GM19438 (cell line): ENCODE results near the gene BRCA1.

Experiments
- ATAC-seq: cut with Tn5 transposase; IDR thresholded peaks from one replicate; pipeline ENCODE4 v1.9.1; 2021; ENCODE audit warnings: low read depth; ENCODE audit not compliant: unreplicated experiment

The BRCA1 gene

GRCh38 chr17:43027091-43028032, 97.8 kb downstream of the BRCA1 start:
- no peak for ATAC-seq

GRCh38 chr17:43026595-43026994, 98.6 kb downstream of the BRCA1 start:
- ATAC-seq: no peak

DNA sequence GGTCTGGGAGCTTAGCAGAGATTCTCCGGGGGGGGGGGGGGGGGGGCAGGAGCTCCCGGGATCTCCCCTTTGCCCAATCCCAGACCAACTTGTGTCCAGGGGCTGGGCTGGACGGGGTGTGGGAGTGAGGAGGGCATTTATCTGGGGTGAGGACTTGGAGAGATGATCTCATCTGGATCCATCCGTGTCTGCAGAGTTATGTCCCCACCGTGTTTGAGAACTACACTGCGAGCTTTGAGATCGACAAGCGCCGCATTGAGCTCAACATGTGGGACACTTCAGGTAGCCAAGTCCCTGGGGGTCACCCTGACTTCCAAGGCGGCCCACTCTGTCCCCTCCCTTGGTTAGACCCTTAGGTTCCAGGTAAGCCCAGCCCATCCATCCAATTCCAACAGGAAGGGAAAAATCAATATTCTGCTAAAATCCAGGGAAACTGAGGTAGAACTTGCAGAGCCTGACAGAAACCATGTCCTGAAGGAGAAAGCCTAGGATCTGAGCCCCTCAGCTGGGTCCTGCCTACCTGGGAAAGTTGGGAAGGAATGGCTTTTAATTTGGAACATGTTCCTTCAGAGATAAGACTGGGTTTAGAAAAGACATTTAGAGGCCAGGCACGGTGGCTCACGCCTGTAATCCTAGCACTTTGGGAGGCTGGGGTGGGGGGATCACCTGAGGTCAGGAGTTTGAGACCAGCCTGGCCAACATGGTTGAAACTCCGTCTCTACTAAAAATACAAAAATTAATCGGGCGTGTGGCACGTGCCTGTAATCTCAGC, 99.2 kb downstream of the BRCA1 start:
- no peak for ATAC-seq

DNA sequence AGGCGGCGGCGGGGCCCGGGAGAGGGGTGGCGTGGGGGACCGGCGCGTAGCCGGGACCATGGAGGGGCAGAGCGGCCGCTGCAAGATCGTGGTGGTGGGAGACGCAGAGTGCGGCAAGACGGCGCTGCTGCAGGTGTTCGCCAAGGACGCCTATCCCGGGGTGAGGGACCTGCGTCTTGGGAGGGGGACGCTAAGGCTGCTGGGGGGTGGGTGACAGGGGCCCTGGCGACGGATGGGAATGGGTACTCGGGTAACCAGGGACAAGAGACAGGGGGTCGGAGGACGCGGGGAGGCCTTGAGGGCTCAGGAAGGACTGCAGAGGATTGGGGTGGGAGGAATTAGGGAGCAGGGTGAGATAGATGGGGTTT, 99.9 kb downstream of the BRCA1 start:
- no peak for ATAC-seq

- no peak for ATAC-seq
Observed at GRCh38 chr17:43024407-43025289, 100.5 kb downstream of the BRCA1 start, which contains the start of gene RND2. Gene RND2 (plus strand): TSS chr17:43025231. CDS start chr17:43025348, 117 bp downstream.

DNA sequence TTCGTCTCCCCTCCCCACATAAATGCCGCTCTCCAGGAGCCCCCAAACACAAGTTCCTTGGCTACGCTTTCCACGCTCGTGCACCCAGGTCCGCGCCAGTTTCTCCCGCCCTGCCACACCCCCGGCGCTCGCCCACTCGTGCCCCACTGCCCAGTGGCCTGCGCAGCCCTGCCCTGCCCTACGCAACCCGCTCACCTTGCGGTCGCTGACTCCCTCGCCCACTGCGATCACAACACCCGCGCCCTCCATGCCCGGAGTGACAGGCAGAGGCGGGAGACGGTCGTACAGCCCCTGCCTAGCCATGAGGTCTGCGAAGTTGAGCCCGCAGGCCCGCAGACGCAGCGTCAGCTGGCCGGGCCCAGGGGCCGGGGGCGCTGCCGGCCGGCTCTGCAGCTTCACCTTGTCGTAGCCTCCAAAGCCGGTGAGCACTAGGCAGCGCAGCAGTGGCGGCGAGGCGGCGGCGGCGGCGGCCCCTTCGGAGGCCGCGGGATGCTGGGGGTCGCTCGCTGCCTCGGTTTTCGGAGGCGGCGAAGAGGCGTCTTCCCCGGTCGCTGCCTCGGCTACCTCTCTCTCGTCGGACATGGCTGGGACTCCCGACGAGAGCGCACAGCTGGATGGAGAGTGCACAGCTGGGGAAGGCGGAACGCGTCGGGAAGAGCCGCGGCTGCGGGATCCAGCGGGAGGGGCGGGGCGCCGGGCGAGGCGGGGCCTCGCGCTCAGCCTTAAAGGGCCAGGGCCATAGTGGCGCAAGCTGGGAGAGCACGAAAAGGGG, 103.2 kb downstream of the BRCA1 start, which contains the start of gene VAT1:
TSS of gene VAT1 (minus strand) at position 645 of the 772 bp plus-strand sequence. CDS start at position 582, 63 bp downstream.
- ATAC-seq: no peak

- no peak for ATAC-seq
Observed at GRCh38 chr17:43020789-43021740, 104.1 kb downstream of the BRCA1 start.

GRCh38 chr17:43020030-43020621, 105.0 kb downstream of the BRCA1 start:
- no peak for ATAC-seq

DNA sequence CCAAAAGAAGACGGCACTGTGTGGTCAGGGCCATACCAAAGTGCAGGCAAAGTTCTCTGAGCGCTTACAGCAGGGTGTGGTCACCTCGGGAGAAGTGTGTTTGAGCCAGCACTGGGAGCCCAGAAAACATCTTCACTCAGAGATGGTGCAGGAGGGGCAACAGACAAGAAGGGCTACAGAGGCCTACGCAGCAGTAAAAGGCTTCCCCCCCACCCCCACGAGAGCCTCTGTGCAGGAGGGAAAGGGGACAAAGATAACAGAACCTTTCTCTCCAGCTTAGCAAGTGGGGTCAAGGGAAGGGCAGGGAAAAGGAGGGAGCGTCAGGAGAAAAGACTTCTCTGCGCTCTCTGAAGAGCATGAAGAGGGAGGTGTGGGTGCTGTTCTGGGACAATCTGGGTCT, 105.7 kb downstream of the BRCA1 start:
- ATAC-seq: no peak

DNA sequence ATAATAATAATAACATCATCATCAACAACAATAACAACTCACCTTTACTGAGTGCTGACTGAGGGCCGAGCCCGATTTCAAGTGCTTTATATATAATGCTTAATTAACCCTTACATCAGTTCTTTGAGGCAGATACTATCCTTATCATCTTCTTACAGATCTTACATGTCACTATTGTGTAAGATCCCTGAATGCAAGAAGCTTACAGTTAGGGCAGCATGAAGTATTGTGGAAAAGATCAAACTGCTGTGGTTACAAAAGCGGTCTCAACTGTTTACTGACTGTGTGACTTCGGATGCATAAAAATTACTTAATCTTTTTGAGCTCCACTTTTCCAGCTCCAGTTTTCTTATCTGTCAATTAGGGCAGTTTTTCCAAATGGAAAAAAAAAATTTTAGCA, 106.2 kb downstream of the BRCA1 start:
- no peak for ATAC-seq

DNA sequence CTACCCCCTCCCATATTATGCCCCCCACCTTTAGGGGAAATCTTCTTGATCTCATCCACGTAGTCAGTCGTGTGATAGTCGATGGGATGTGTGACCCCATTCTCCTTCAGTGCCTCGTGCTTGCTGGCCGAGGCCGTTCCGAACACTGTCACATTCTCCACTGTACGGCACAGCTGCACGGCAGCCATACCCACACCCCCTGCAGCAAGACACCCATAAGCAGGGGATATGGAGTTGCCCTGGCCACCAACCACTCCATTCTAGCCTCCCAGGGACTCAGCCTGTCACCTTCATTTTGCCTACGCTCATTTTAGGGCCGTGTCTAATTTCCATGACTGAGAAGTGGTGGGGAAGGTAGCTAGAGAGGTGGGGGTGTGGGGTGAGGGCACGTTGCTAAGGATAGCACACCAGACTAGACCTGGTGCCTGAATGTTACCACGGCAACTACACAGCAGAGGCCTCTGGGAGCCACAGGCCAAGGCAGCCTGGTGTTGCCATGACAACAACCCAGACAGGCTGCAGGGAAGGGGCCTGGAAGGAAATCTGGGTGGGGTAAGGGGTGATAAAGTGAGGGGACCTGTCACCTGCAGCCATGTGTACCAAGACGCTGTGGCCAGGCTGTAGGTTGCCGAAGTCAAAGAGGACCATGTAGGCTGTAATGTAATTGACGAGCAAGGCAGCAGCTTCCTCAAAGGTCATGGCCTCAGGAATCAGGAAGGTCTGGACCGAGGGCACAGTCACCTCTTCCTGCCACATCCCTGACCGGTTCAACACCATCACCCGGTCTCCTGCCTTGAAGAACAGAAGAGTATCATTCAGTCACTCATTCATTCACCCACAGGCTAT, 106.9 kb downstream of the BRCA1 start:
- no peak for ATAC-seq

GRCh38 chr17:43016216-43016615, 108.9 kb downstream of the BRCA1 start:
- no peak for ATAC-seq

DNA sequence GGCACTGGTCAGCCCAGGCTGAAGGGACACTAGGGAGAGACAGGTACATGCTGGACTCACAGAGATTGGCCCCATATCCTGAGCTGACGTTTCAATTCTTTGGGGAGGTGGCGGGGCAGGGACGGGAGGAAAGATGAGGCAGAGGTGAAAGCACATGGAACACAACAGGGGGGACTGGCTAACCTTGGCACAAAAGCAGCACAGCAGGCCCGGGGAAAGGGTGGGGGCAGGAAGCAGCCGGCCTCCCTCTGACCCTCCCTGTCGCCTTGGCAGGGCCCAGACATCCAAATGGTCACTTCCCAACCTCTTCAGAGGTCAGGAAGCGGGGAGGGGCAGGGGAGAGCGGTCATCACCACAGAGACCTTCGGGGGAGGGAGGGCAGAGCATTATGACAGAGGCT, 109.6 kb downstream of the BRCA1 start:
- no peak for ATAC-seq

DNA sequence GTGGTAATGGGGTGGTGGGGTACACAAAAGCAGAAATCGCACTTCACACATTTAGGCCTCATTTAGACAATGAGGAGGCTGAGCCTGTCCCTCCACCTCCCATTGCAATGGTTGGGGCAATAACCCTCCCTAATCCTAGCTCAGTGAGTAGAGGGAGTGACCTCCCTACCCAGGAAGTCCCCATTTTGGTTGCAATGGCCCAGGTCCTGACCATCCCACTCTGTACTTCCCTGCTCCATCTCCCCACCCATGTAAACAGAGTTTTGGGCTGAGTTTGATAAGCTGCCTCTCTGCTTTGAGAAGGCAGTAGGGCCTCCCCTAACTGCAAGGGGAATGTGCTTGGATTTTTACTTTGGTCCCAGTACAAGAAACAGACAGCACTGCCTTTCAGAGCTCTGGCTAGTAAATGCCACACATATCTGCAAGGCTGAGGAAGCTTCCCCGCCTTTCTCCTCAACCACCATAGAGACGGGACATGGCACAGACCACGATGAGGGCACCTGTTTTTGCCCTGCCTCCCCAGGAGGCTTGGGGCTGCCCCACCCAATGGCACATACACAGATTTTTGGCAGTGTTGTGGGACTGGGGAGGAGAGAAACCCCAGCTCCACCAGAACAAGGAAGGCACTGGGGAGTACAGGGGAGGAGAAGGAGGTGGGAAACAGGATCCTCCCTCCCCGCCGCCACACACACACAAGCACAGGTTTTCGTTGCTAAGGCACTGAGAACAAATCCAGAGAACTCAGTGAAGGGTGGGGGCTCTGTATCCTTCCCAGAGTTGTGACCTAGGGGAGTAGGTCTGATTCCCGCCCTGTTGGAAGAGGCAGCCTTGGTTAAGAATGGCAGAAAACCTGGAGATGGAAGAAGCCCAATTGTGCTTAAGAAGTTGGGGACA, 110.3 kb downstream of the BRCA1 start:
- ATAC-seq: no peak

GRCh38 chr17:43014020-43014648, 111.0 kb downstream of the BRCA1 start:
- no peak for ATAC-seq

DNA sequence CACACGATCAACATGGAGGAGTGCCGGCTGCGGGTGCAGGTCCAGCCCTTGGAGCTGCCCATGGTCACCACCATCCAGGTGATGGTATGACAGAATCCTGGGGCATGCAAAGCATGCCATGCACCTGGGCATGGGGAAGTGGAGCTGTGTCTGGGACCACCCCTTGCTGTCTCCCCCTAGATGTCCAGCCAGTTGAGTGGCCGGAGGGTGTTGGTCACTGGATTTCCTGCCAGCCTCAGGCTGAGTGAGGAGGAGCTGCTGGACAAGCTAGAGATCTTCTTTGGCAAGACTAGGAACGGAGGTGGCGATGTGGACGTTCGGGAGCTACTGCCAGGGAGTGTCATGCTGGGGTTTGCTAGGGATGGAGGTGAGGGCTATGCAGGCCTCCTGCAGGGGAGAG, 111.9 kb downstream of the BRCA1 start:
- ATAC-seq: no peak
